GM19238 (cell line): Measurements from ENCODE around the gene SLC17A3.

Experiments
- DNase-seq: peaks from one replicate; pipeline ENCODE4 v3.0.0; 2011; ENCODE audit warnings: low spot score; ENCODE audit not compliant: insufficient read length

Gene SLC17A3

GRCh38 chr6:25874118-25874517 lies at the start of gene SLC17A3:
Gene SLC17A3, minus strand, starts transcription at chr6:25874243. Its CDS starts 5,856 bp downstream, at chr6:25868387.
- DNase-seq, result no peak

- DNase-seq, result no peak
These were observed 48.3 kb upstream of the SLC17A3 start for GRCh38 chr6:25922301-25922700.

GRCh38 chr6:25921525-25922203 lies 47.6 kb upstream of the SLC17A3 start:
- DNase-seq, result no peak

- DNase-seq, result no peak
These were observed 45.6 kb upstream of the SLC17A3 start for GRCh38 chr6:25919657-25920056.

- DNase-seq, result no peak
These were observed 44.1 kb upstream of the SLC17A3 start for GRCh38 chr6:25918083-25918683.

GRCh38 chr6:25916789-25917490 lies 42.9 kb upstream of the SLC17A3 start:
- no peak for DNase-seq

GRCh38 chr6:25916330-25916729 lies 42.3 kb upstream of the SLC17A3 start:
- no peak for DNase-seq

- DNase-seq, result no peak
These were observed 39.7 kb upstream of the SLC17A3 start for GRCh38 chr6:25913741-25914140.

- no peak for DNase-seq
These were observed 37.3 kb upstream of the SLC17A3 start for GRCh38 chr6:25911351-25911750.

- no peak for DNase-seq
These were observed 33.5 kb upstream of the SLC17A3 start for GRCh38 chr6:25907475-25908014.

GRCh38 chr6:25903467-25904099 lies 29.5 kb upstream of the SLC17A3 start:
- no peak for DNase-seq

GRCh38 chr6:25902071-25902470 lies 28.0 kb upstream of the SLC17A3 start:
- DNase-seq, result no peak

- DNase-seq, result no peak
These were observed 26.8 kb upstream of the SLC17A3 start for GRCh38 chr6:25900843-25901242.

GRCh38 chr6:25899580-25900408 lies 25.8 kb upstream of the SLC17A3 start:
- DNase-seq, result no peak

- DNase-seq, result no peak
These were observed 25.1 kb upstream of the SLC17A3 start for GRCh38 chr6:25899123-25899522.

- no peak for DNase-seq
These were observed 24.4 kb upstream of the SLC17A3 start for GRCh38 chr6:25898289-25898977.

GRCh38 chr6:25896252-25896651 lies 22.2 kb upstream of the SLC17A3 start:
- no peak for DNase-seq

GRCh38 chr6:25895771-25896170 lies 21.7 kb upstream of the SLC17A3 start:
- no peak for DNase-seq

GRCh38 chr6:25893778-25894177 lies 19.7 kb upstream of the SLC17A3 start:
- no peak for DNase-seq

GRCh38 chr6:25892877-25893276 lies 18.8 kb upstream of the SLC17A3 start:
- DNase-seq, result no peak
